Hepatic stellate cell (primary cell): ENCODE results near the gene SNAPC3.
A peak's percentile ranks its signal among the peaks of the same experiment; 100 is the strongest.
"Not testable (repeated sequence)": the region's sequence is repeated elsewhere in the genome, so short reads cannot be mapped to it uniquely, and the experiment has no call there.

Experiments
- DNase-seq: peaks from one replicate; pipeline ENCODE4 v3.0.0; 2011; ENCODE audit warnings: low spot score

The SNAPC3 gene

GRCh38 chr9:15422372-15423230 is at the start of gene SNAPC3:
TSS of gene SNAPC3 (plus strand) at chr9:15422876. CDS start at chr9:15422880, 4 bp downstream.
- peak; percentile 94 for DNase-seq

- DNase-seq = no peak
Measured at GRCh38 chr9:15373881-15374280, 48.8 kb upstream of the SNAPC3 start.

- DNase-seq = no peak
Measured at GRCh38 chr9:15374310-15374709, 48.4 kb upstream of the SNAPC3 start.

GRCh38 chr9:15374825-15375224 is 47.9 kb upstream of the SNAPC3 start:
- DNase-seq = no peak

GRCh38 chr9:15377625-15378540 is 44.8 kb upstream of the SNAPC3 start:
- no peak for DNase-seq

- not testable (repeated sequence) for DNase-seq
Measured at GRCh38 chr9:15379317-15379716, 43.4 kb upstream of the SNAPC3 start.

- DNase-seq = not testable (repeated sequence)
Measured at GRCh38 chr9:15379888-15380287, 42.8 kb upstream of the SNAPC3 start.

- DNase-seq = no peak
Measured at GRCh38 chr9:15381491-15381890, 41.2 kb upstream of the SNAPC3 start.

- DNase-seq = no peak
Measured at GRCh38 chr9:15386465-15386864, 36.2 kb upstream of the SNAPC3 start.

- peak; percentile 30 for DNase-seq
Measured at GRCh38 chr9:15389173-15389572, 33.5 kb upstream of the SNAPC3 start.

GRCh38 chr9:15389631-15390030 is 33.0 kb upstream of the SNAPC3 start:
- no peak for DNase-seq

- no peak for DNase-seq
Measured at GRCh38 chr9:15390201-15390600, 32.5 kb upstream of the SNAPC3 start.

- DNase-seq = no peak
Measured at GRCh38 chr9:15392363-15392762, 30.3 kb upstream of the SNAPC3 start.

- DNase-seq = peak; percentile 44
Measured at GRCh38 chr9:15400281-15400941, 22.3 kb upstream of the SNAPC3 start.

GRCh38 chr9:15401266-15401665 is 21.4 kb upstream of the SNAPC3 start:
- DNase-seq = peak; percentile 61

GRCh38 chr9:15403155-15403554 is 19.5 kb upstream of the SNAPC3 start:
- DNase-seq = no peak

- no peak for DNase-seq
Measured at GRCh38 chr9:15404171-15404570, 18.5 kb upstream of the SNAPC3 start.

- peak; percentile 54 for DNase-seq
Measured at GRCh38 chr9:15416880-15417279, 5.8 kb upstream of the SNAPC3 start.

- DNase-seq = no peak
Measured at GRCh38 chr9:15417626-15418025, 5.0 kb upstream of the SNAPC3 start.

GRCh38 chr9:15420796-15421195 is 1.9 kb upstream of the SNAPC3 start:
- DNase-seq = no peak

- DNase-seq = no peak
Measured at GRCh38 chr9:15421532-15421931, 1.1 kb upstream of the SNAPC3 start.

GRCh38 chr9:15421990-15422371 is 695 bp upstream of the SNAPC3 start:
- DNase-seq = no peak
